HepG2 (cell line): ENCODE results near the gene ZNF148. TPM values are rescaled to one million over a fixed set of nuclear protein-coding genes. Genes with fewer than 3 reads are reported as not detected.

ENCODE experiments used
- AGO2 ChIP-seq: fragments of 200-400 bp; formaldehyde crosslinking; optimal IDR thresholded peaks from 2 replicates; pipeline ENCODE3; 2017; ENCODE audit warnings: mild to moderate bottlenecking, low read depth, low read length, moderate library complexity
- BCL6 ChIP-seq: IDR thresholded peaks from 2 replicates; pipeline ENCODE4 v1.6.1; 2016; ENCODE audit warnings: missing genetic modification reagents, missing compliant biosample characterization
- BORCS8-MEF2B ChIP-seq: sonication (generic); formaldehyde crosslinking; IDR thresholded peaks from 2 replicates; pipeline ENCODE4 v1.8.0; 2022; ENCODE audit warnings: mild to moderate bottlenecking, missing genetic modification reagents
- BRF2 ChIP-seq: sonication (generic); formaldehyde crosslinking; IDR thresholded peaks from 2 replicates; pipeline ENCODE4 v1.8.1; 2022; ENCODE audit warnings: mild to moderate bottlenecking, missing genetic modification reagents
- GTF3A ChIP-seq: sonication (generic); formaldehyde crosslinking; conservative IDR thresholded peaks from 2 replicates; pipeline ENCODE4 v1.4.0; 2020; ENCODE audit warnings: mild to moderate bottlenecking, missing genetic modification reagents
- MEF2D ChIP-seq: sonication (generic); formaldehyde crosslinking; IDR thresholded peaks from 2 replicates; pipeline ENCODE4 v1.5.1; 2020; ENCODE audit warnings: mild to moderate bottlenecking, missing genetic modification reagents
- PRDM4 ChIP-seq: sonication (generic); formaldehyde crosslinking; IDR thresholded peaks from 2 replicates; pipeline ENCODE4 v1.9.0; 2021; ENCODE audit warnings: missing genetic modification reagents, borderline replicate concordance
- SALL1 ChIP-seq: sonication (generic); formaldehyde crosslinking; IDR thresholded peaks from 2 replicates; pipeline ENCODE4 v1.8.0; 2022; ENCODE audit warnings: mild to moderate bottlenecking, missing genetic modification reagents
- SIN3A ChIP-seq: IDR thresholded peaks from 2 replicates; pipeline ENCODE4 v1.6.1; 2011; ENCODE audit warnings: low read depth, mild to moderate bottlenecking, control low read depth, low read length, borderline replicate concordance
- SKI ChIP-seq: fragments of 450-650 bp; IDR thresholded peaks from one replicate; pipeline ENCODE4 v1.6.1; 2018; ENCODE audit warnings: mild to moderate bottlenecking; ENCODE audit not compliant: partially characterized antibody
- ZBTB2 ChIP-seq: sonication (generic); formaldehyde crosslinking; IDR thresholded peaks from 2 replicates; pipeline ENCODE4 v1.8.0; 2022; ENCODE audit warnings: low read depth, missing genetic modification reagents
- ZNF280B ChIP-seq: sonication (generic); formaldehyde crosslinking; IDR thresholded peaks from 2 replicates; pipeline ENCODE4 v1.5.0; 2020; ENCODE audit warnings: missing genetic modification reagents, mild to moderate bottlenecking, borderline replicate concordance
- ZNF382 ChIP-seq: sonication (generic); formaldehyde crosslinking; IDR thresholded peaks from 2 replicates; pipeline ENCODE4 v1.5.0; 2020; ENCODE audit warnings: missing genetic modification reagents, mild to moderate bottlenecking, borderline replicate concordance
- ZNF570 ChIP-seq: sonication (generic); formaldehyde crosslinking; IDR thresholded peaks from 2 replicates; pipeline ENCODE4 v1.4.0; 2020; ENCODE audit warnings: mild to moderate bottlenecking, missing genetic modification reagents, borderline replicate concordance
- ZNF652 ChIP-seq: IDR thresholded peaks from 2 replicates; pipeline ENCODE4 v1.6.1; 2016; ENCODE audit warnings: low read depth, borderline replicate concordance
- ZNF678 ChIP-seq: sonication (generic); formaldehyde crosslinking; IDR thresholded peaks from 2 replicates; pipeline ENCODE4 v1.4.0; 2020; ENCODE audit warnings: mild to moderate bottlenecking, missing genetic modification reagents
- ZNF790 ChIP-seq: sonication (generic); formaldehyde crosslinking; IDR thresholded peaks from 2 replicates; pipeline ENCODE4 v1.8.0; 2022; ENCODE audit warnings: missing genetic modification reagents, mild to moderate bottlenecking, borderline replicate concordance
- ZNF792 ChIP-seq: IDR thresholded peaks from 2 replicates; pipeline ENCODE4 v1.6.1; 2016
- ZSCAN5A ChIP-seq: sonication (generic); formaldehyde crosslinking; IDR thresholded peaks from 2 replicates; pipeline ENCODE4 v1.8.0; 2022; ENCODE audit warnings: mild to moderate bottlenecking, missing genetic modification reagents, borderline replicate concordance
- polyA plus RNA-seq, 8 experiments: library from polyadenylated mRNA; depleted of rRNA in 3 of 8; stranded (reverse) in 7 of 8; unstranded in 1 of 8; fragments of >200 nt; fragmentation: Illumina TruSeq in 4 of 8; extraction: Trizol in 4 of 8; gene quantifications; 2 replicates each; pipeline versions ENCODE4 v1.2.1 to v1.2.3, GENCODE V29; 2011 to 2016; ENCODE audit warnings: low read depth in 4 of 8, missing spikeins in 1 of 8, mixed read lengths in 1 of 8; ENCODE audit not compliant: insufficient read depth in 1 of 8
- total RNA-seq, 5 experiments: library from RNA; depleted of rRNA; stranded (reverse); fragments of >200 nt; fragmentation: Illumina TruSeq; extraction: Trizol; gene quantifications; 2 replicates each; pipeline ENCODE4 v1.2.3, GENCODE V29; 2016; ENCODE audit warnings: low read depth in 1 of 5

The ZNF148 gene
- total and polyA plus RNA-seq, 2 of the 13 experiments (the other 11 are each of a cell fraction or from before 2014, with no cell fraction given): 10.6 to 36.1 TPM

GRCh38 chr3:125374996-125375941 lies at the start of gene ZNF148 (continued):
- TF ChIP-seq ZNF382 (CRISPR knock-in tag): no peak
- TF ChIP-seq AGO2: peak; percentile 70
- TF ChIP-seq BORCS8-MEF2B (CRISPR knock-in tag): peak; percentile 29; the same call in 1 of the 2 replicates
- TF ChIP-seq PRDM4 (CRISPR knock-in tag): no peak
- peak; percentile 57; the same call in 1 of the 2 replicates for TF ChIP-seq ZSCAN5A (CRISPR knock-in tag)
- TF ChIP-seq ZNF570 (CRISPR knock-in tag): no peak
- TF ChIP-seq MEF2D: peak; percentile 42; the same call in 1 of the 2 replicates
- peak; percentile 94 for TF ChIP-seq ZBTB2 (CRISPR knock-in tag)
- 0 out of 2 replicates have a peak, but pooled peaks have one; percentile 31 for TF ChIP-seq ZNF280B (CRISPR knock-in tag)
- TF ChIP-seq SALL1 (CRISPR knock-in tag): peak; percentile 88
- no peak for TF ChIP-seq ZNF790
- TF ChIP-seq SKI: peak; percentile 99
- peak; percentile 63; the same call in 1 of the 2 replicates for TF ChIP-seq BCL6 (CRISPR knock-in tag)
- 0 out of 2 replicates have a peak, but pooled peaks have one; percentile 37 for TF ChIP-seq GTF3A
- TF ChIP-seq ZNF652: no peak
- no peak for TF ChIP-seq BRF2 (CRISPR knock-in tag)
- peak; percentile 79; the same call in 1 of the 2 replicates for TF ChIP-seq SIN3A
- peak; percentile 53; the same call in 1 of the 2 replicates for TF ChIP-seq ZNF678 (CRISPR knock-in tag)
- peak; percentile 65; the same call in 1 of the 2 replicates for TF ChIP-seq ZNF792 (CRISPR knock-in tag)
